HG03039 (cell line): Measurements from ENCODE around the gene PRSS33.

Experiments used
- ATAC-seq: cut with Tn5 transposase; IDR thresholded peaks from one replicate; pipeline ENCODE4 v1.9.1; 2021; ENCODE audit warnings: mild to moderate bottlenecking, moderate library complexity; ENCODE audit not compliant: unreplicated experiment

PRSS33 gene

GRCh38 chr16:2787406-2787805 is at the start of gene PRSS33:
Gene PRSS33 (minus strand): TSS chr16:2787560. CDS start chr16:2786547, 1,013 bp downstream.
- no peak for ATAC-seq

- ATAC-seq = no peak
Measured at GRCh38 chr16:2836646-2837508, 49.5 kb upstream of the PRSS33 start.

GRCh38 chr16:2835638-2836493 is 48.5 kb upstream of the PRSS33 start:
- no peak for ATAC-seq

- ATAC-seq = no peak
Measured at GRCh38 chr16:2834968-2835367, 47.6 kb upstream of the PRSS33 start.

- no peak for ATAC-seq
Measured at GRCh38 chr16:2833776-2834175, 46.4 kb upstream of the PRSS33 start.

GRCh38 chr16:2831203-2831602 is 43.8 kb upstream of the PRSS33 start:
- ATAC-seq = no peak

- ATAC-seq = no peak
Measured at GRCh38 chr16:2830355-2830695, 43.0 kb upstream of the PRSS33 start.

- ATAC-seq = no peak
Measured at GRCh38 chr16:2829501-2830354, 42.4 kb upstream of the PRSS33 start, which contains the start of gene ZG16B. Gene ZG16B (plus strand): TSS chr16:2830303. CDS start chr16:2830442, 139 bp downstream.

GRCh38 chr16:2828876-2829430 is 41.6 kb upstream of the PRSS33 start:
- no peak for ATAC-seq

- ATAC-seq = no peak
Measured at GRCh38 chr16:2828521-2828840, 41.1 kb upstream of the PRSS33 start.

- ATAC-seq = no peak
Measured at GRCh38 chr16:2827831-2828520, 40.6 kb upstream of the PRSS33 start.

- no peak for ATAC-seq
Measured at GRCh38 chr16:2827374-2827791, 40.0 kb upstream of the PRSS33 start.

- ATAC-seq = no peak
Measured at GRCh38 chr16:2826591-2827373, 39.4 kb upstream of the PRSS33 start.

- ATAC-seq = no peak
Measured at GRCh38 chr16:2825906-2826305, 38.5 kb upstream of the PRSS33 start.

- no peak for ATAC-seq
Measured at GRCh38 chr16:2825049-2825742, 37.8 kb upstream of the PRSS33 start.

GRCh38 chr16:2824626-2825025 is 37.3 kb upstream of the PRSS33 start:
- ATAC-seq = no peak

- no peak for ATAC-seq
Measured at GRCh38 chr16:2822496-2822895, 35.1 kb upstream of the PRSS33 start.

GRCh38 chr16:2822158-2822495 is 34.8 kb upstream of the PRSS33 start:
- ATAC-seq = no peak
